Pulmonary artery endothelial cell (primary cell): ENCODE results near the gene TEX14. TPM values are rescaled to one million over a fixed set of nuclear protein-coding genes. Genes with fewer than 3 reads are reported as not detected.
A peak's percentile ranks its signal among the peaks of the same experiment; 100 is the strongest.

Experiments
- DNase-seq: peaks from one replicate; pipeline ENCODE4 v3.0.0-alpha.2; 2011; ENCODE audit warnings: low read depth, low spot score
- total RNA-seq: library from RNA; depleted of rRNA; stranded (reverse); fragments of >200 nt; gene quantifications from 2 replicates; pipeline ENCODE4 v1.2.3, GENCODE V29; 2014

The TEX14 gene
- total RNA-seq, 1 donor from 2014 or later: under 0.01 TPM

DNA sequence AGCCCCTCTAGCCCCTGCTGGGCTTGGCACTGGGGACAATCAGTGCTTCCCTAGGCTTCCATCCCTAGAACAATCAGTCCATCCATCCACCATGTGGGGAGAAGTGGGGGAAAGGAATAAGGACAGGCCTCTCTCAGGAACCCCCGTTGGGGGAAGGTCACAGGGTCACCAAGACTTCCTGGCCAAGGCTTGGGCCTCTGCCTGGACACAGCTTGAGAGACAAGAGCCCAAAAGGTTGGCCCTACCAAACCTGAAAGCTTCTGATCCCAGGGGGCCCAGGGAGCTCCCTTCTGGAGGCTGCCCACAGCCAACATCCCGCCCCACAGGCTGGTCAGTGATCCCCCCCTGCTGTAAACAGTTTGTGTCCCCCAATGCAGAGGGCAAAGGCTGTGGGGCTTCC lies 161.2 kb downstream of the TEX14 start:
- DNase-seq: no peak

DNA sequence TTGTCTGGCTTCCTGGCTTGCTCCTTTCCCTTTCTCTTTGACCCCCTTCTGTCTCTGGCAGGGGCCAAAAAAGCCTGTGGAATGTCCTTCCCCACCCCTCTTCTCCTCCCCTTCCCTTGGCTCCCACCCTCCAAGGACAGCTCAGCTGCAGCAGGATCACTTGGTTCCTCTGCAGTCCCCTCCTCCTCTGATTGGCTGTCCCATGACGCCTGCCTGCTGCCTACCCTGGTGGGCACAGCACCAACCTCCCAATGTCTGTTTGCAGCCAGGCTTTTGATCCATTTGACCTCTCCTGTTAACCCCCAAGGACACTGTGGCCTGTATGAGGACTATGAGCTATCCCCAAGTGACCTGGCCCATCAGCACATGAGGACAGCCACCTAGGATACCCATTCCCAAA lies 162.6 kb downstream of the TEX14 start:
- DNase-seq: no peak

DNA sequence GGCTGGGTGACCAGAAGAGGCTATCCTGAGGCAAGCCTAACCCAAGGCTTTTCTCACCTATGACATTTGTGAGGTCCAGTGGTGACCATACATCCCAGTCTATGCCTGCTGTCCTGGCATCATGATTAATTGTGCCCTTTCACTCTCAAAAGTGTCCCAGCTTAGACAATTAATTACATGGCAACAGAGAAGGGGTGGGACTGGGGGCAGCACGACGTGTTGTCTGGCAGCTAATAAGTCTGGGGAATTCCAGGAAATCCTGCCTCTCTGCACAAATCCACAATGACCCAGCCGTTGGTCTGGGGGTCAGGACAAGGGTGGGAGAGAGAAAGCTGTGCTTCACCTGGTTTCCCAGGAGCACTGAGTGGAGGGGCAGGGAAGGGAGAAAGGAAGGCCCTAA lies 163.4 kb downstream of the TEX14 start:
- DNase-seq: no peak

DNA sequence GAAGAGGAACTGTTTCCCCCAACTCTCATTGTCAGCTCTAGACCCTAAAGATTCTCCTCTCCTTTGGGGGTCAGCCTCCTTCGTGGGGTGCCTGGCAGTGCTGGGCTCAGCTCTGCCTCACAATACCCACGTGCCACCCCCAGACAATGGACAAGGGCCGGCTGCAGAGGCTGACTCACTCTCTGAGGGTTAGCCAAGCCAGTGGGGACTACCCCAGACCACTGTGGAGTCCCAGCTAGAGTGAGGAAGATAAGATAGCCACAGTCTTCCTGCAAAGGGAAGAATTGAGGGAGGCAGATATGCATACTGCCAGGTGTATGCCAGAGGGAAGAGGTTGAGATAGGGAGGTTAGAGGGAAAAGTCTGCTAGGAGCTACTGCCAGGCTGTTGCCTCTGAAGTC lies 163.9 kb downstream of the TEX14 start:
- DNase-seq: peak; percentile 63

DNA sequence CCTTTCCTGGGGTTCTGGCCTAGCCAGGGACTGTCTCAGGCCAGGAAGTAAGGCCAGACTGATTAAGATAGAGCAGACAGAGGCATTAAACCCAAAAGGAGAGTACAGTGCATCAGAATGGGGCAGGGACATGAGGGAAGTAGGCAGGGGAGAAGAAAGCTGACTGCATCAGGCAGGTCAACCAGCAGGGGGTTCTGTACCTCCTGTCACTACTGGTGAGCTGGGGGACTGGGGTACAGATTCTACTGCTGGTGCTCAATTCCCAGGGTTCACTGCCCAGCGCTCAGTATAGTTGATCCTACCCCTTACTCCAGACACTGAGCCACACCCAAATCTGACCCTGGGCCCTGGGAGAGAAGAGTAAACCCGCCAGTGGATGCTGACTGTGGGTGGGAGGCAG lies 164.5 kb downstream of the TEX14 start:
- no peak for DNase-seq

- DNase-seq: peak; percentile 64
Measured at GRCh38 chr17:58525239-58525638, 166.6 kb downstream of the TEX14 start.

DNA sequence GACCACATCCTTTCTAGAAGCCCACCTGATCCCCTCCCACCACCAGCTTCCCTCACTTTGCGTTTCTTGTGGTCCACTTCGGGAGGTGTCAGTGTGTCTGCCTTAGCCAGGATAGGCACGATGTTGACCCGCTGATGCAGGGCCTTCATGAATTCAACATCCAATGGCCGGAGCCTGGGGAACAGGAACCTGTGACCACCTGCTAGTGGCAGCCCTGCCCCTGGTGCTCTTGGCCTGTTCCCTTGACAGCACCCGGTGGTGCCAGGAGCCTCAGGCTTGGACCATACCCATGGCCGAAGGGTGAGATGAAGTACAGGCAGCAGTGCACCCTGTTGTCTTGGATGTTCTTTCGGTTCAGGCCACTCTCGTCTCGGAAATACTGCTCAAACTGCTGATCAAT lies 170.2 kb downstream of the TEX14 start:
- DNase-seq: no peak

- no peak for DNase-seq
Measured at GRCh38 chr17:58520843-58521430, 170.9 kb downstream of the TEX14 start.

GRCh38 chr17:58517928-58518609 lies 173.8 kb downstream of the TEX14 start:
- peak; percentile 99 for DNase-seq

DNA sequence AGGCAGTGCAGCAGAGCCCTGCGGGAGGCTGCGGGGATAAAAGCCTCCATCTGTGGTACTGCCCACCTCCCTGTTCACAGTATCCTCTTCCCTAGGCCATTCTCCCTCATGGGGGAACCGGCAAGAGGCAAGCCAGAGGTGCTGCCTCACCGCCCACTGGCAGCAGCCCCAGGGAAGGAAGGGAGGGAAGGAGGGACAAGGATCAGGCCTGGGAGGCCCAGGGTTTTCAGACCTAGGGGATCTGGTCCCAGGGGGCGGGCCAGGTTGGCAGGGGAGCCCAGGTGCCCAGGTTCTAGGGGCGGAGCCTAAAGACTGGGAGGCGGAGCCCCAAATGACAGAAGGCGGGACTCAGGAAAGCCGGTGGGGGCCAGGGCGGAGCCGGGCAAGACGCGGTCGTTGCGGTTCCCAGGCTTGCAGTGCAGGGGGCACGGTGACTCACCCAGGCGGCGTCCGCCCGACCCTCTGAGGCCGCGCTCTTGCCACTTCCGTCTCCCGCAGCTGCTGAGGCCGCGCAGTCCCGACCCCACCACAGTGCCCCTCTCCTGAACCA lies 174.4 kb downstream of the TEX14 start:
- DNase-seq: no peak

DNA sequence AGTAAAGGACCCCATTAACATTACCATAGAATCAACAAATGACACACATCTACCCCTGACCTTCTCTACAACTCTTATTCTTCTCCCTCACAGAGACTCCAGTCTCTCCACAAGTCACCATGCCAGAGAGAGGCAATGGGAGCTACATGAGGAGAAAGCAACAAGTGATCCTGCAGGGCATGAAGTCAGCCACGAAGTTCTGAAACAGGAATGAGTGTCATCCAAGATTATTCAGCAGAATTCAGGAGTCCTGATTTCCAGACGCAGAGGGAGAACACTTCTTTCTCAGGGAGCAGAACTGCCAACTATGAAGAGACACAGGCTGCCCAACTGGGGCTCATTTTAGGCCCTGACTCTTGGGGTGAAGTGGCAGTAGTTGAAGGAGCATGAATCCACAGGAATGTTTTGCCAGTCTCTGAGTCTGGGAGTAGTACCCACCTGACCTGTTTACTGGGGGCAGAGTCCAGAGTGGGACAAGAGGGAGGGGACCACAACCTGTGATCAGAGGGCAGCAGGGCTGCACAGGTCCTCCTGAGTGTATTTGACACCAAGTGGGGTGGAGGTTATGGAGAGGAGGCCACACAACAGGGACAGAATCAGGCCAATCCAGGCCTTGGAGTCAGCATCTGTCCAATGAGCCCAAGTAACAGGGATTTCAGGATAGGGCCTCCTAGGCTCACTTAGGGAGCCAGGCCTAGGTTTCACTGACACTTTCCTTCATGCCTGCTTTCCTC lies 175.0 kb downstream of the TEX14 start:
- no peak for DNase-seq

GRCh38 chr17:58515286-58515685 lies 176.6 kb downstream of the TEX14 start:
- DNase-seq: no peak

- no peak for DNase-seq
Measured at GRCh38 chr17:58514770-58515157, 177.1 kb downstream of the TEX14 start.

GRCh38 chr17:58513965-58514769 lies 177.7 kb downstream of the TEX14 start, which contains the start of gene MTMR4:
Gene MTMR4 (minus strand): TSS chr17:58514638. CDS start chr17:58514407, 231 bp downstream.
- DNase-seq: no peak

GRCh38 chr17:58513267-58513964 lies 178.4 kb downstream of the TEX14 start:
- no peak for DNase-seq

GRCh38 chr17:58510075-58510474 lies 181.8 kb downstream of the TEX14 start:
- DNase-seq: no peak

GRCh38 chr17:58508341-58509067 lies 183.3 kb downstream of the TEX14 start:
- no peak for DNase-seq

GRCh38 chr17:58507123-58507634 lies 184.7 kb downstream of the TEX14 start:
- no peak for DNase-seq
